HFF-Myc (cell line): Measurements from ENCODE around the gene CFP.
"Not testable (repeated sequence)": the region's sequence is repeated elsewhere in the genome, so short reads cannot be mapped to it uniquely, and the experiment has no call there.

Experiments used
- DNase-seq: peaks from one replicate; pipeline ENCODE4 v3.0.0-alpha.2; 2011; ENCODE audit warnings: low read depth; ENCODE audit errors: extremely low read depth
- H3K4me3 ChIP-seq: replicated peaks from 2 replicates; pipeline ENCODE4 v1.5.1; 2011; ENCODE audit warnings: low read depth, mild to moderate bottlenecking, control low read depth, low read length
- CTCF ChIP-seq: IDR thresholded peaks from 2 replicates; pipeline ENCODE4 v1.5.1; 2012; ENCODE audit warnings: mild to moderate bottlenecking, low read depth, low read length, control low read depth; ENCODE audit errors: missing control alignments

CFP gene

GRCh38 chrX:47629419-47630200 lies at the start of gene CFP:
CFP (minus strand) TSS chrX:47629930; CDS start chrX:47629844, 86 bp downstream.
- TF ChIP-seq CTCF: no peak
- no peak within 1 kb of the TSS for H3K4me3 ChIP-seq
- DNase-seq: no peak

- not testable (repeated sequence) for H3K4me3 ChIP-seq, DNase-seq
These were observed 46.5 kb upstream of the CFP start for GRCh38 chrX:47675959-47676859.

GRCh38 chrX:47674776-47675175 lies 45.0 kb upstream of the CFP start:
- DNase-seq: no peak
- TF ChIP-seq CTCF: no peak
- no peak overlapping the region for H3K4me3 ChIP-seq

- not testable (repeated sequence) for DNase-seq, H3K4me3 ChIP-seq
These were observed 36.1 kb upstream of the CFP start for GRCh38 chrX:47665797-47666196.

GRCh38 chrX:47664737-47665136 lies 35.0 kb upstream of the CFP start:
- no peak for DNase-seq
- no peak overlapping the region for H3K4me3 ChIP-seq
- TF ChIP-seq CTCF: no peak

GRCh38 chrX:47662144-47662657 lies 32.5 kb upstream of the CFP start:
- no peak overlapping the region for H3K4me3 ChIP-seq
- no peak for TF ChIP-seq CTCF
- peak; percentile 51 for DNase-seq

- no peak for TF ChIP-seq CTCF
These were observed 31.8 kb upstream of the CFP start for GRCh38 chrX:47661539-47661938.

GRCh38 chrX:47659421-47659726 lies 29.6 kb upstream of the CFP start:
- TF ChIP-seq CTCF: no peak
- peak overlapping the region; percentile 53 for H3K4me3 ChIP-seq
- no peak for DNase-seq

More at GRCh38 chrX:47661539-47661938, 31.8 kb upstream of the CFP start:
- H3K4me3 ChIP-seq: no peak overlapping the region
- DNase-seq: no peak
